ENCODE measurements around the gene CTRB2. TPM values are rescaled to one million over a fixed set of nuclear protein-coding genes. Genes with fewer than 3 reads are reported as not detected.

The CTRB2 gene
- total RNA-seq, 1 donor from 2014 or later: not detected

- no peaks in the 10 kb centered on the region for H3K4me1 Mint-ChIP-seq
- H3K36me3 Mint-ChIP-seq (ENCODE audit: low read depth): peaks cover 2% of the 10 kb centered on the region
- H3K27me3 Mint-ChIP-seq (ENCODE audit: low read depth): peaks cover 3% of the 10 kb centered on the region
- H3K9me3 Mint-ChIP-seq: peaks cover 16% of the 10 kb centered on the region
- H3K27ac Mint-ChIP-seq (ENCODE audit: unreplicated experiment): no peak overlapping the region
- no peak overlapping the region for H3K4me3 Mint-ChIP-seq
- no peak for DNase-seq (ENCODE audit: low read depth, low spot score)
- TF ChIP-seq CTCF (conservative IDR thresholded peaks at IDR 0.05): no peak
Observed at GRCh38 chr16:75189638-75190245, 17.2 kb downstream of the CTRB2 start.

DNA sequence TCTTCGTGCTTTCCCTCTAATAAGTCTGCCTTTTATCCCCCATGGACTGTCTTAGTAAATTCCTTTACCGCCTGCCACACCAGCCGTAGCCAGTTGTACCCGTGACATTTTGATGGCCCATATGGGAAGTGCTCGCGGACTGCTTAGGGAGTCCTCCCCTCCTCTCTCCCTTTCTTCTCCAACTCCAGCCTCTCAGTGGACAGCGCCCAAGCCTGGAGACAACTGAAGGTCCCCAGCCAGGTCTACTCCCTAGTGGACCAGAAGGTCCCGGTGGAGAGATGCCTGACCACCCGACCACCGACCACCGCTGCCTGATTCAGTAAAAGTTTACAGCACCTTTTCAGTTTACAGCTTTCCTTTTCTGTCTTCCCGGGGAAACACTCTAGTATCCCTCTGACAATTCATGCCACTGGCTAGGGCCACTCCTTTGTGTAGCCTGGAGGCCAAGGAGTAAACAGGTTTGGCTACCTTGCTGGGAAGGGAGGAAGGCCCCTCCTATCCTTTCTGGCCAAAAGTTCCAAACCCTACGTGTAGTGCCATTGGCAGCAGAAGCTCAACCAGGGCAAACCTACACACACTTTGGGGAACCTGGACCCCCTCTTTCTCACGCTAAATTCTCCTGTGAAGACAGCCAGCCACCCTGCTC, 18.0 kb downstream of the CTRB2 start:
- Mint-ChIP-seq H3K4me1 (no peaks in the 10 kb centered on the region), H3K27me3 (ENCODE audit: low read depth) (peaks cover 3% of the 10 kb centered on the region), H3K9me3 (peaks cover 18% of the 10 kb centered on the region), H3K36me3 (ENCODE audit: low read depth) (peaks cover 2% of the 10 kb centered on the region), H3K4me3 (no peak overlapping the region), H3K27ac (ENCODE audit: unreplicated experiment) (no peak overlapping the region)
- TF ChIP-seq CTCF (conservative IDR thresholded peaks at IDR 0.05): no peak
- DNase-seq (ENCODE audit: low read depth, low spot score): no peak

GRCh38 chr16:75181630-75182029, 25.3 kb downstream of the CTRB2 start:
- no peak for DNase-seq (ENCODE audit: low read depth, low spot score)
- H3K4me1 Mint-ChIP-seq: no peaks in the 10 kb centered on the region
- TF ChIP-seq CTCF (conservative IDR thresholded peaks at IDR 0.05): no peak
- peaks cover 36% of the 10 kb centered on the region for H3K9me3 Mint-ChIP-seq
- no peak overlapping the region for H3K27ac Mint-ChIP-seq (ENCODE audit: unreplicated experiment)
- peaks cover 13% of the 10 kb centered on the region for H3K36me3 Mint-ChIP-seq (ENCODE audit: low read depth)
- no peak overlapping the region for H3K4me3 Mint-ChIP-seq
- H3K27me3 Mint-ChIP-seq (ENCODE audit: low read depth): no peaks in the 10 kb centered on the region

- peaks cover 18% of the 10 kb centered on the region for H3K36me3 Mint-ChIP-seq (ENCODE audit: low read depth)
- H3K4me1 Mint-ChIP-seq: no peaks in the 10 kb centered on the region
- no peak overlapping the region for H3K27ac Mint-ChIP-seq (ENCODE audit: unreplicated experiment)
- H3K9me3 Mint-ChIP-seq: peaks cover 34% of the 10 kb centered on the region
- no peaks in the 10 kb centered on the region for H3K27me3 Mint-ChIP-seq (ENCODE audit: low read depth)
- DNase-seq (ENCODE audit: low read depth, low spot score): no peak
- no peak for TF ChIP-seq CTCF (conservative IDR thresholded peaks at IDR 0.05)
- H3K4me3 Mint-ChIP-seq: no peak overlapping the region
Observed at GRCh38 chr16:75179208-75179607, 27.8 kb downstream of the CTRB2 start.

DNA sequence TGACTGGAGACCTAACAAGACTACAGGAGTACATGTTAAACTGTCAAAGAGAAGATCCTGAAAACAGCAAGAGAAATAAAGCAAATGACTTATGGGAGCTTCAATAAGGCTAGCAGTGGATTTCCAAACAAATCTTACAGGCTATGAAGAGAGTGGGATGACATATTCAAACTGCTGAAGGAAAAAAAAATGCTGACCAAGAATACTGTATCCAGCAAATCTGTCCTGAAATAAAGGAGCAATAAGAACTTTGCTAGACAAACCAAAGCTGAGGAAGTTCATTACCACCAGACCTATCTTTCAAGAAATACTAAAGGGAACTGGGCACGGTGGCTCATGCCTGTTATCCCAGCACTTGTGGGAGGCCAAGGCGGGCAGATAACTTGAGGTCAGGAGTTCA, 30.0 kb downstream of the CTRB2 start:
- Mint-ChIP-seq H3K4me1 (no peaks in the 10 kb centered on the region), H3K36me3 (ENCODE audit: low read depth) (peaks cover 41% of the 10 kb centered on the region), H3K27me3 (ENCODE audit: low read depth) (no peaks in the 10 kb centered on the region), H3K4me3 (no peak overlapping the region), H3K27ac (ENCODE audit: unreplicated experiment) (no peak overlapping the region), H3K9me3 (peaks cover 46% of the 10 kb centered on the region)
- no peak for TF ChIP-seq CTCF (conservative IDR thresholded peaks at IDR 0.05)
- no peak for DNase-seq (ENCODE audit: low read depth, low spot score)
